SH-SY5Y (cell line): ENCODE results near the gene TMEM140.

Experiments
- GATA2 ChIP-seq: IDR thresholded peaks from 2 replicates; pipeline ENCODE4 v1.6.1; 2011; ENCODE audit warnings: mild to moderate bottlenecking, low read depth, low read length
- GATA3 ChIP-seq: IDR thresholded peaks from 2 replicates; pipeline ENCODE4 v1.6.1; 2011; ENCODE audit warnings: low read depth, mild to moderate bottlenecking, low read length, moderate library complexity

Gene TMEM140

GRCh38 chr7:135193615-135194081, 45.8 kb downstream of the TMEM140 start:
- TF ChIP-seq GATA2 = no peak
- no peak for TF ChIP-seq GATA3

GRCh38 chr7:135194494-135195095, 46.7 kb downstream of the TMEM140 start:
- TF ChIP-seq GATA3 (no peak), GATA2 (no peak)

- TF ChIP-seq GATA3 (no peak), GATA2 (no peak)
These were observed 47.3 kb downstream of the TMEM140 start for GRCh38 chr7:135195156-135195555.

- TF ChIP-seq GATA3 (no peak), GATA2 (no peak)
These were observed 48.2 kb downstream of the TMEM140 start for GRCh38 chr7:135195968-135196629.

GRCh38 chr7:135197343-135197742, 49.5 kb downstream of the TMEM140 start:
- TF ChIP-seq GATA2 = no peak
- no peak for TF ChIP-seq GATA3

- TF ChIP-seq GATA3 (no peak), GATA2 (no peak)
These were observed 50.2 kb downstream of the TMEM140 start for GRCh38 chr7:135197906-135198655.

GRCh38 chr7:135199439-135199838, 51.6 kb downstream of the TMEM140 start:
- TF ChIP-seq GATA2 = no peak
- TF ChIP-seq GATA3 = no peak

GRCh38 chr7:135200821-135201331, 53.0 kb downstream of the TMEM140 start:
- TF ChIP-seq GATA2 (no peak), GATA3 (no peak)

GRCh38 chr7:135201350-135201749, 53.5 kb downstream of the TMEM140 start:
- TF ChIP-seq GATA2 = no peak
- no peak for TF ChIP-seq GATA3

GRCh38 chr7:135204341-135204749, 56.5 kb downstream of the TMEM140 start:
- TF ChIP-seq GATA2 (no peak), GATA3 (no peak)

- no peak for TF ChIP-seq GATA2
- TF ChIP-seq GATA3 = no peak
These were observed 57.0 kb downstream of the TMEM140 start for GRCh38 chr7:135204876-135205275.

GRCh38 chr7:135205850-135206249, 58.0 kb downstream of the TMEM140 start:
- TF ChIP-seq GATA3 (no peak), GATA2 (no peak)

- TF ChIP-seq GATA2 (no peak), GATA3 (no peak)
These were observed 59.1 kb downstream of the TMEM140 start for GRCh38 chr7:135206941-135207391.

GRCh38 chr7:135207406-135208101, 59.7 kb downstream of the TMEM140 start:
- TF ChIP-seq GATA2 (no peak), GATA3 (no peak)
